Erythroblast (primary cell): ENCODE measurements around the gene ABCC6.

ENCODE experiments used
- GATA1 ChIP-seq: IDR thresholded peaks from 2 replicates; pipeline ENCODE4 v1.6.1; 2011; ENCODE audit warnings: low read depth, mild to moderate bottlenecking, control low read depth, low read length, moderate library complexity
- POLR2A ChIP-seq: IDR thresholded peaks from 2 replicates; pipeline ENCODE4 v1.6.1; 2011; ENCODE audit warnings: mild to moderate bottlenecking, low read length

GRCh38 chr16:16139806-16140205 is 83.5 kb downstream of the ABCC6 start:
- TF ChIP-seq POLR2A (no peak), GATA1 (no peak)
